Heart left ventricle (tissue), 16 donors: ENCODE measurements around the gene FSTL4. TPM values are rescaled to one million over a fixed set of nuclear protein-coding genes. Genes with fewer than 3 reads are reported as not detected.

ENCODE experiments used
- ATAC-seq, 4 donors: fragments of 200-7000 bp; cut with Tn5 transposase; one replicate each; pipeline ENCODE4 v1.9.1; 2020 to 2022; ENCODE audit warnings: moderate library complexity in 4 of 4, mild to moderate bottlenecking in 3 of 4, moderate number of reproducible peaks in 1 of 4
- DNase-seq, 5 donors: peaks; one replicate each; pipeline ENCODE4 v3.0.0-alpha.2; 2020
- H3K27ac ChIP-seq, 12 donors: fragments of 200-600 bp; sonication (generic) in 4 of 12; one replicate each; pipeline versions ENCODE4 v1.5.0 to v1.8.0; 2016 to 2022; ENCODE audit warnings: mild to moderate bottlenecking in 2 of 12
- H3K27me3 ChIP-seq, 9 donors: fragments of 200-600 bp; sonication (generic) in 2 of 9; one replicate each; pipeline versions ENCODE4 v1.5.1 to v1.8.0; 2016 to 2022; ENCODE audit warnings: mild to moderate bottlenecking in 3 of 9
- H3K36me3 ChIP-seq, 9 donors: fragments of 200-600 bp; sonication (generic) in 2 of 9; one replicate each; pipeline versions ENCODE4 v1.5.0 to v1.8.0; 2018 to 2022; ENCODE audit warnings: mild to moderate bottlenecking in 2 of 9
- H3K4me1 ChIP-seq, 12 donors: fragments of 200-600 bp; sonication (generic) in 4 of 12; one replicate each; pipeline versions ENCODE4 v1.5.0 to v1.8.0; 2016 to 2022; ENCODE audit warnings: mild to moderate bottlenecking in 3 of 12
- H3K4me3 ChIP-seq, 12 donors: fragments of 200-600 bp; sonication (generic) in 4 of 12; one replicate each; pipeline versions ENCODE4 v1.5.0 to v1.8.0; 2017 to 2022; ENCODE audit warnings: mild to moderate bottlenecking in 9 of 12, moderate library complexity in 4 of 12
- H3K9me3 ChIP-seq, 12 donors: fragments of 200-600 bp; sonication (generic) in 4 of 12; one replicate each; pipeline versions ENCODE4 v1.5.0 to v1.8.0; 2016 to 2022; ENCODE audit warnings: mild to moderate bottlenecking in 1 of 12
- POLR2A ChIP-seq, 2 donors: fragments of 450-650 bp; IDR thresholded peaks; one replicate each; pipeline ENCODE4 v1.6.1; 2017; ENCODE audit warnings: antibody characterized with exemption in 2 of 2, mild to moderate bottlenecking in 2 of 2, moderate library complexity in 2 of 2
- WGBS, 4 donors: extraction: QIAGEN DNeasy Blood & Tissue Kit in 2 of 4; methylation state at CpG; one replicate each; pipeline versions ENCODE4 v1.1.5 to v1.1.7; 2013 to 2018; 5-methylcytosine and 5-hydroxymethylcytosine counted together
- intact Hi-C, 10 donors: fragments of 100-400 bp; cut with DNase I; formaldehyde crosslinking; loops; one replicate each; pipeline versions ENCODE4 v1.11.1 to v1.14.2; 2022
- polyA plus RNA-seq, 2 donors: library from polyadenylated mRNA; stranded (reverse); fragments of 200-250 nt; gene quantifications; one replicate each; pipeline ENCODE4 v1.2.3, GENCODE V29; 2013
- total RNA-seq, 9 donors: library from RNA; depleted of rRNA in 2 of 9; stranded (reverse); fragments of >200 nt in 2 of 9; fragmentation: NEBNext Ultra II Directional in 3 of 9; extraction: Animal tissue kit (Norgen Biotek cat#: 25700) in 3 of 9; gene quantifications; one replicate each; pipeline versions ENCODE4 v1.1.0 to v1.2.4, GENCODE V29; 2016 to 2023
- TF ChIP-seq, protein P1 (sequence below), 12 donors: fragments of 200-600 bp; sonication (generic) in 4 of 12; IDR thresholded peaks; one replicate each; pipeline versions ENCODE4 v1.5.0 to v1.8.0; 2018 to 2022; ENCODE audit warnings: antibody characterized with exemption in 12 of 12, mild to moderate bottlenecking in 5 of 12
- donor health status: ischemic (EF 13 %, LVEDD 7.1; RV severe dilation, severe dysfunction).
- donor health status: healthy with polysubstance abuse.
- donor health status: DM: no; HTN: yes; CAD: no.
- donor health status: DM: no; HTN: no; CAD: no.
- donor health status: ischemic (EF 25% LVEDD 6.9; RV normal size, moderate dysfunction).
- donor health status: ischemic (EF 25% LVEDD 5.7; RV mildly dilated, moderate dysfunction).
- donor health status: healthy.
- donor health status: DM: yes; HTN: yes; CAD: no.
- donor health status: ischemic (EF 35%, LVEDD 5.7; RV mildly dilated, moderate dysfunction).
- donor health status: nonischemic (EF 11% LVEDD 7.7; RV severe dilation, severe dysfunction).
- donor health status: DM: yes; HTN: yes; CAD: no.
- donor health status: PGD.
- donor health status: ischemic (EF 29% LVEDD 5.4; RV normal size, mild dysfunction).
- donor health status: nonischemic (EF 23%, LVEDD 6.1; RV moderate dilation, normal function).

FSTL4 gene
- total and polyA plus RNA-seq, 11 donors = 0.01 to 0.39 (median 0.17) TPM; not detected in 6

DNA sequence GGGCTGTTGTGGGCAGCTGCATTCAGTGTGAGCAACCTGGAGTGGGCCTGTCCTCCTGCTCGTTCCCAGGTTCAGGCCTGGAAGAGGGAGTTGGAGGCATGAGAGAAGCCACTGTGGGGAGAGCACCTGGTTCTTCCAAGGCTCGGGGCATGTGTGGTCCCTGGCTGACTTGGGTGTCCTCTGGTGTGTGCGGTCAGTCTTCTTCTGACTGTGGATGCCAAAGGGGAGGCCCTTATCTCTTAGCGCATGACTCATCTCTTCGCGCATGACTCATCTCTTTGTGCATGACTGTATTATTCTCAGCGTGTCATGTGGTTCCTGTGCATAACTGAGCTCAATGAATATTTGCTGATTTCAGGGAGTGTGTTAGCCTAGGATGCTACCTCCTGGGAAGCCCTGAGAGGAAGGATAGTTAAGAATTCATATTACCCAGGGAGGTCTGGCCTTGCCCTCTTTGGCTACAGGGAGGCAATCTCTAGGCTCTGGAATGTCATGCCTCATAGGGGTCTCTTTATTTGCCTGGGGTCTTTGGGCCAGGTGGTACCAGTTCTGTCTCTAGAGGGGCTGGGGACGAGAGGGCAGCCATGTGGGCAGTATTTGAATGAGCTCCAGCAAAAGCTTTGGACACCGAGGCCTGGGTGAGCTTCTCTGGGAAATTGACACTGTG is 371.8 kb downstream of the FSTL4 start:
- Histone ChIP-seq H3K4me1 (peaks cover 0 to 14% (median 0%) of the 10 kb centered on the region in 12 donors), H3K27ac (peak overlapping the region in 1 of 12 donors; percentile 42), H3K4me3 (no peak overlapping the region), H3K27me3 (peaks cover 0 to 4% (median 0%) of the 10 kb centered on the region in 9 donors), H3K9me3 (no peaks in the 10 kb centered on the region), H3K36me3 (no peaks in the 10 kb centered on the region)
- TF ChIP-seq POLR2A (IDR thresholded peaks at IDR 0.05) = no peak
- TF ChIP-seq, protein P1, sequence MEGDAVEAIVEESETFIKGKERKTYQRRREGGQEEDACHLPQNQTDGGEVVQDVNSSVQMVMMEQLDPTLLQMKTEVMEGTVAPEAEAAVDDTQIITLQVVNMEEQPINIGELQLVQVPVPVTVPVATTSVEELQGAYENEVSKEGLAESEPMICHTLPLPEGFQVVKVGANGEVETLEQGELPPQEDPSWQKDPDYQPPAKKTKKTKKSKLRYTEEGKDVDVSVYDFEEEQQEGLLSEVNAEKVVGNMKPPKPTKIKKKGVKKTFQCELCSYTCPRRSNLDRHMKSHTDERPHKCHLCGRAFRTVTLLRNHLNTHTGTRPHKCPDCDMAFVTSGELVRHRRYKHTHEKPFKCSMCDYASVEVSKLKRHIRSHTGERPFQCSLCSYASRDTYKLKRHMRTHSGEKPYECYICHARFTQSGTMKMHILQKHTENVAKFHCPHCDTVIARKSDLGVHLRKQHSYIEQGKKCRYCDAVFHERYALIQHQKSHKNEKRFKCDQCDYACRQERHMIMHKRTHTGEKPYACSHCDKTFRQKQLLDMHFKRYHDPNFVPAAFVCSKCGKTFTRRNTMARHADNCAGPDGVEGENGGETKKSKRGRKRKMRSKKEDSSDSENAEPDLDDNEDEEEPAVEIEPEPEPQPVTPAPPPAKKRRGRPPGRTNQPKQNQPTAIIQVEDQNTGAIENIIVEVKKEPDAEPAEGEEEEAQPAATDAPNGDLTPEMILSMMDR (IDR thresholded peaks at IDR 0.05) = no peak
- intact Hi-C loops = loop anchor here in 1 of 10 donors (10.0 kb wide), 1 partner anchor 116 kb away; no protein-coding TSS in a partner anchor
- ATAC-seq (peak in 3 of 4 donors; percentile 36 to 83 (median 75)), DNase-seq (peak in 2 of 5 donors; percentile 35 to 40)
- 62 to 77% (median 70%) methylated on average over 8 to 9 of the region's 9 CpGs for WGBS, 4 donors

DNA sequence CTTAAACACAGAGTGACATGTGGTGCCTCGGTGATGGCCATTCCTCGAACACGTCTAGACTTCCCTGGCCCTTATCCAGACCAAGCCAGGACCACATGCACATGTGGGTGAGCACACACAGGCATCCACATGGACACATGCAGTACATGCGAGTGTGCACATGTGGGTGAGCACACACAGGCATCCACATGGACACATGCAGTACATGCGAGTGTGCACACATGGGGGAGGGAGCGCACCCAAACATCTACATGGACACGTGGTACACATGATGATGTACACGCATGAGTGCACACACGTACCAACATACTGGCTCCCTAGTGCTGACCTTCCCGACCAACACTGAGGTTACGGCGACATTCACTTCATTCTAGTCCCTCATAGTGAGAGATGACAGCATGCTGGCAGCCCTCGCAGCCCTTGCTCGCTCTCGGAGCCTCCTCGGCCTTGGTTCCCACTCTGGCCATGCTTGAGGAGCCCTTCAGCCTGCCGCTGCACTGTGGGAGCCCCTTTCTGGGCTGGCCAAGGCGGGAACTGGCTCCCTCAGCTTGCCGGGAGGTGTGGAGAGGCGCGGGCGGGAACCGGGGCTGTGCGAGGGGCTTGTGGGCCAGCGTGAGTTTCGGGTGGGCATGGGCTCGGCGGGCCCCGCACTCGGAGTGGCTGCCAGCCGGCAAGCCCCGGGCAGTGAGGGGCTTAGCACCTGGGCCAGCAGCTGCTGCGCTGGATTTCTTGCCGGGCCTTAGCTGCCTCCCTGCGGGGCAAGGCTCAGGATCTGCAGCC is 373.7 kb downstream of the FSTL4 start:
- TF ChIP-seq, protein P1 (IDR thresholded peaks at IDR 0.05) = no peak
- TF ChIP-seq POLR2A (IDR thresholded peaks at IDR 0.05) = no peak
- ATAC-seq = no peak
- Histone ChIP-seq H3K4me1 (peaks cover 0 to 14% (median 0%) of the 10 kb centered on the region in 12 donors), H3K4me3 (no peak overlapping the region), H3K36me3 (no peaks in the 10 kb centered on the region), H3K27me3 (peaks cover 0 to 4% (median 0%) of the 10 kb centered on the region in 9 donors), H3K9me3 (no peaks in the 10 kb centered on the region), H3K27ac (no peak overlapping the region)
- DNase-seq = peak in 1 of 5 donors; percentile 59
- intact Hi-C loops = no loop called here
- 89 to 93% (median 91%) methylated on average over 17 to 35 of the region's 35 CpGs for WGBS, 4 donors

DNA sequence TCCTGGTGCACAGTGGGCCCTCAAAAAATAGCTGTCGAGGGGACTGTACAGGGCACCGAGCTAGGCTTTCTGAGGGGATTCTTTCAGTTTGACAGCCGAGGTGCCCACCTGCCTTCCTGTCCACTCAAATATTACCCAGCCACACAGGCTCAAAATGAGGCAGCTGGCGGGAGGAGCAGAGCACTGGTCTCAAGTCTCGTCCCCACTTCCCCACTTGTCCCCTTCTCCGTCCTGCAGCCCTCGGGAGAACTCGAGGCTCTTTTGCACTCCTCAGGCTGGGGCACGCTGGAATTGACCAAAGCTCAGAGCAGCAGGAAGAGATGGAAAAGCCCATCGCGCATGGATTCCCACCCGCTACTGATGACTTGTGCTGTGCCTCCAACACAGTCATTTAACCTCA is 375.4 kb downstream of the FSTL4 start:
- H3K27ac ChIP-seq = no peak overlapping the region
- peaks cover 0 to 4% (median 0%) of the 10 kb centered on the region in 9 donors for H3K27me3 ChIP-seq
- no peaks in the 10 kb centered on the region for H3K36me3 ChIP-seq
- H3K4me3 ChIP-seq = no peak overlapping the region
- intact Hi-C loops = no loop called here
- ATAC-seq (no peak), DNase-seq (peak in 1 of 5 donors; percentile 21)
- H3K4me1 ChIP-seq = peaks cover 0 to 14% (median 0%) of the 10 kb centered on the region in 12 donors
- 70 to 76% (median 74%) methylated on average over 11 to 12 of the region's 12 CpGs for WGBS, 4 donors
- no peak for TF ChIP-seq POLR2A (IDR thresholded peaks at IDR 0.05)
- TF ChIP-seq, protein P1 (IDR thresholded peaks at IDR 0.05) = no peak
- H3K9me3 ChIP-seq = no peaks in the 10 kb centered on the region

DNA sequence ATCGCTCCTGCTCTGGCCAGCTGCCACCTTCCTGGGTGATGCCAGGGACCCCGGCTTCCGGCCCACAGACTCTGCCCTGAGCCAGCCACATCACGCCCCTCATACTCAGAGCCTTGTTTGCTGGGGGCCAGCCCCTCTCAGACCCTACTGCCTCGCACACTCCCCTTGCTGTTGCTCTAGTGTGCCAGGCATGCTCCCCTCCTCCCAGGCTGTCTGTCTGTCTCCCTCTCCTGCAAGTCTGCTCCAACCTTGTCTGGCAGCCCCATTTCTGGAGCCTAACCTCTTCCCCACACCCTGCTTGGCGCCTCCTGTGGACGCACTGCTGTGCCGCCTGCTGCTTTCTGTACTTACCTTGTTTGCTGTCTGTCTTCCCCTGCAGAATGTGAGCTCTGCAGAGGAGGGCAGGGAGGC is 375.8 kb downstream of the FSTL4 start:
- no peak for TF ChIP-seq POLR2A (IDR thresholded peaks at IDR 0.05)
- TF ChIP-seq, protein P1 (IDR thresholded peaks at IDR 0.05) = no peak
- DNase-seq (peak in 1 of 5 donors; percentile 15), ATAC-seq (no peak)
- Histone ChIP-seq H3K4me1 (peaks cover 0 to 10% (median 0%) of the 10 kb centered on the region in 12 donors), H3K9me3 (no peaks in the 10 kb centered on the region), H3K36me3 (no peaks in the 10 kb centered on the region), H3K27me3 (peaks cover 0 to 4% (median 0%) of the 10 kb centered on the region in 9 donors), H3K4me3 (no peak overlapping the region), H3K27ac (no peak overlapping the region)
- intact Hi-C loops = no loop called here
- WGBS, 4 donors = 75 to 84% (median 82%) methylated on average over 8 of the region's 8 CpGs
